ENCODE measurements around the gene MDC1. TPM values are rescaled to one million over a fixed set of nuclear protein-coding genes. Genes with fewer than 3 reads are reported as not detected.
"Not testable (repeated sequence)": the region's sequence is repeated elsewhere in the genome, so short reads cannot be mapped to it uniquely, and the experiment has no call there.

The MDC1 gene
- total RNA-seq, 1 donor from 2014 or later, result 13.2 TPM

DNA sequence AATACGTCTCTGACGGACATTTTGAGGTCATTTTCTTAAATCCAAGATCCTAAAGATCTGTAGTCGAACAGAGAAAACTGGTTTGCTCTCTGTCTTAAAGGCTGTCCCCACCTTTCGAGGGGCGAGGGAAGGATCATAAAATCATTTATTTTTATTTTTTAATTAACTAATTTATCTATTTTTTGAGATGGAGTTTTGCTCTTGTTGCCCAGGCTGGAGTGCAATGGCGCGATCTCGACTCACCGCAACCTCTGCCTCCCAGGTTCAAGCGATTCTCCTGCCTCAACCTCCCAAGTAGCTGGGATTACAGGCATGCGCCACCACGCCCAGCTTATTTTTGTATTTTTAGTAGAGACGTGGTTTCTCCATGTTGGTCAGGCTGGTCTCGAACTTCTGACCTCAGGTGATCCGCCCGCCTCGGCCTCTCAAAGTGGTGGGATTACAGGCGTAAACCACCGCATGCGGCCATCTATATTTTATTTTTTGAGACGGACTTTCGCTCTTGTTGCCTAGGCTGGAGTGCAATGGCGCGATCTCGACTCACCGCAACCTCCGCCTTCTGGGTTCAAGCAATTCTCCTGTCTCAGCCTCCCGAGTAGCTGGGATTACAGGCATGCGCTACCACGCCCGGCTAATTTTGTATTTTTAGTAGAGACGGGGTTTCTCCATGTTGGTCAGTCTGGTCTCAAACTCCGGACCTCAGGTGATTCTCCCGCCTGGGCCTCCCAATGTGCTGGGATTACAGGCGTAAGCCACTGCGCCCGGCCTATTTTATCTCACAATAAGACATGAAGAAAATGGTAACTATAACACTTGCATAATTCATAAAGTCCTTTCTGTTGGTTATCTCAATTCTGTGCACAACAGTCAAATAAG is 1.0 kb upstream of the MDC1 start:
- ATAC-seq; DNase-seq; intact Hi-C loops (cut with micrococcal nuclease): not testable (repeated sequence)

DNA sequence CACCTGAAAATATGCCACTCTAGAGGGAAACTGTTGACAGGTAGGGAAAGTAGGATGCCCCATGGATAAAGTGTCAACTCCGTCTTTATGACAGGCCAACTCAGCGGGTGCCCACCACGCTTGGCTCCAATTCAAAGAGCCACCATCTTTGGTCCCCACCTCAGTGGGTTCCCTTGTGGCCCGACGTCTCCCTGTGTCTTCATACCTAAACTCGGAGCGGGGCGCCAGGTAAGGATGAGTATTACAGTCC is 277 bp downstream of the MDC1 start:
- DNase-seq (no peak), ATAC-seq (no peak)
- intact Hi-C loops (cut with micrococcal nuclease), result no loop called here

DNA sequence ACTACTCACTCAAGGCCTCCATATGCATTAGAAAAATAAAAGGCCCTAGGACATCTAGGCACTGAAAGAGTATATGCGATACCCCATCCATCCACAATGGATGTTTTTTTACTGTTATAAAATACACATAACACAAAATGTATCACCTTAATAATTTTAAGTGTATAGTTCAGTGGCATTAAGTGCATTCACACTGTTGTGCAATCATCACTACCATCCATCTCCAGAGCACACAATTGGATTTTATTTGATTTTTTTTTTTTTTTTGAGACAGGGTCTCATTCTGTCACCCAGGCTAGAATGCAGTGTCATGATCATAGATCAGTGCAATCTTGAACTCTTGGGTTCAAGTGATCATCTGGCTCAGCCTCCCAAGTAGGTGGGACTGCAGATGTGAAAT is 2.8 kb downstream of the MDC1 start:
- intact Hi-C loops (cut with micrococcal nuclease), result no loop called here
- ATAC-seq (no peak), DNase-seq (no peak)

DNA sequence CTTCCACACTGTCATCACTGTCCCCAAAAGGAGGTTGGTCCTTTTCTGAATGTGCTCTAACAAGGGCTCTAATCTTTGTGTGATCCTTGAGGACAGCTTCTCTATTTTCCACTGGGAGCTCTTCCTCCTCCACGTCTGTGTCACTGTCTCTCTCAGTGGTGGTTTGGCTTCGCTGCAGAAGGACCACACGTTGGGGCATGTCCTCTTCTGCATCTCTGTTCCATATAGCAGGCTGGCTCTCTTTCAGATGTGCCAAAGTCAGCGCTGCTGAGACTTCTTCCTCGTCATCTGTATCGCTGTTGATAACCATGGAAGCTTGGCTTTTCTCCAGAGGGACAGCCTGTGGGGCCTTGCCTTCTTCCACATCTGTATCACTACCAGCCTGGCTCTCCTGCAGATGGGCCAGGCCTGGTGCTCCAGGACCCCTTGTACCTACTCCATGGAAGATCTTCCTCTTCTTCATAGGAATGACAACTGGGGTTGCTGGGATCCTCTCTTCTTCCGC is 4.6 kb downstream of the MDC1 start:
- intact Hi-C loops (cut with micrococcal nuclease), result no loop called here
- DNase-seq (no peak), ATAC-seq (no peak)

DNA sequence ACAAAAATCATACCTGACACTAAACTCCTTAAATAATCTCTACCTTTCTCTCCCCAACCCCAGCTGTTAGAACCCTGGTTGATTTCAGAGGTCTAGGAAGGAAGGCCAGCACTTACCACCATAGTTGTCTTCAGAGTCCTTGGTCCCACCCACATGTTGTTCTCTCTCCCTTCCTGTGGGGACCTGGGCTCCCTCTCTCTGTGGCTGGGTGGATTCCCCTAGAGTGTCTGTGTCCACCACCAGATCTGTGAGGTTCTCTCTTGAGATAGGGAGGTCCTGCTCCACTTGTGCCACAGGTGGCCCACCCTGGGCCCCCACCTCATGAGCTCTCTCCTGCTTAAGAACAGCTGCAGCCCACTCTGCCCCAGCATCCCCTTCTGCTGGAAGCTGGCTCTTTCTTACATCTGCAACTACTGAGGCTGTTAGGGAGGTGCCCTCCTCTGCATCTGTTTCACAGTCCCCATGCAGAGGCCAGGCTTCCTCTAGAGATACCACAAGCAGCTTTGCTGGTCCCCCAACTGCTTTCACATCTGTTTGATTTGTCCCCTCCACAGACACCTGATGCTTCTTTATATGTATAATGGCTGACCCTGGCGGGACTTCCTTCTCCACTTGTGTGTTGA is 5.2 kb downstream of the MDC1 start:
- intact Hi-C loops (cut with micrococcal nuclease), result no loop called here
- DNase-seq, result no peak
- no peak for ATAC-seq

DNA sequence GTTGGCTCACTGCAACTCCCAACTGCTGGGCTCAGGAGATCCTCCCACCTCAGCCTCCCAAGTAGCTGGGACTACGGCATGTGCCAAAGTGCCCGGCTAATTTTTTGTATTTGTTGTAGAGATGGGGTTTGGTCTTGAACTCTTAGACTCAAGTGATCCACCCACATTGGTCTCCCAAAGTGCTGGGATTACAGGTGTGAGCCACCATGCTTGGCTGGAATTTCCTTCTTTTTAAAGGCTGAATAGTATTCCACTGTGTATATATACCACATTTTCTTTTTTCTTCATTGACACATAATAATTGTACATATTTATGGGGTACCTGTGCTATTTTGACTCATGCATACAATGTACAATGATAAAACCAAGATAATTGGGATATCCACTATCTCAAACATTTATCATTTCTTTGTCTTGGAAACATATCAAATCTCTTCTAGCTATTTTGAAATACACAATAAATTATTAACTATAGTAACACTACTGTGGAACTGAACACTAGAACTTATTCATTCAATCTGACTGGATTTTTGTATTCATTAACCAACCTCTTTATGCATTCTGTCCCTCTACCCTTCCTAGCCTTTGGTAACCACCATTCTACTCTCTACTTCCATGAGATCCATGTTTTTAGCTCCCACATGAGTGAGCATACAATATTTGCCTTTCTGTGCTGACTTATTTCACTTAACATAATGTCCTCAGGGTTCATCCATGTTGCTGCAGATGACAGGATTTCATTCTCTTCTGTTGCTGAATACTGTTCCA is 7.8 kb downstream of the MDC1 start:
- intact Hi-C loops (cut with micrococcal nuclease), result no loop called here
- DNase-seq (no peak), ATAC-seq (no peak)

DNA sequence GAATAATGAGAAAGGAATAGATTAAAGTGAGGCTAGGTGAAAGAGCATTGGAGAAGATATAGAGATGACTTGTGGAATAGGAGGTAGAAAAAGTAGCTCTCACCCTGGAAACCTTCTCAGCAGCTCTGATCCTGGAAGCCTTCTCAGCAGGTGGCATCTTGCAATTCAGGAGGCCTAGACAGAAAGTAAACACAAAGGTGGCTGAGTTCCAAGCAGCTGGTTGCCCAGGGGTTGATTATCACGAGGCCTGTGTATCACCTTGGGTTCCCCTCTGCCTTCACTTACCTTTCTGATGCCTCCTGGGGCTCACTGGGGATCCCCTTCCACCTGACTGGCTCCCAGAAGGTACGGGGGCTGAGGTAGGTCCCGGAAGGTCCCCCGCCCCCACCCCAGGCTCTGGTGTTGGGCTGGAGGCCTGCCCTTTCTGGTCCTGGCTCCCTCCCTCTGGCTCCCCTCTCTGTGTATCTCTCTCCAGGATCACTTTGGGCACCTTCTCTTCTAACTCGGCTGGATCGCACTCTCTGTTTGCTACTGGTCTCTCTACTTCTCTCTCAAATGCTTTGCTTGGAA is 9.7 kb downstream of the MDC1 start:
- intact Hi-C loops (cut with micrococcal nuclease), result no loop called here
- DNase-seq (no peak), ATAC-seq (no peak)

DNA sequence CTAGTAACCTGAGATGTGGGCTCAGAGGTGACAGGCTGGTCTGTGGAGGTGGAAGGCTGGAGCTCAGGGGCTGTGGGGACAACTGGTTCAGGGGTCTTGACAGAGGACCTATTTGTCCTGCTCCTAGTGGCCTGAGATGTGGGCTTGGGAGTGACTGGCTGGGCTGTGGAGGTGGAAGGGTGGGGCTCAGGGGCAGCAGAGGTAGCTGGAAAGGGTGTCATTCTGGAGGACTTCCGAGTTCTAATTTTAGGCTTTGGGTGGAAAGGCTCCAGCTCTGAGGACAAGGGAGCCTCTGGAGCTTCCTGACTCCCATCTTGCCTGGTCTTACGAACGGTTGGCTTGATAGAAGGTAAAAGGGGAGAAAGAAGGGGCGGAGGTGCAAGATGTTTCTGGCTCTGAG is 11.5 kb downstream of the MDC1 start:
- peak; percentile 88 for ATAC-seq
- DNase-seq, result no peak
- intact Hi-C loops (cut with micrococcal nuclease), result no loop called here

DNA sequence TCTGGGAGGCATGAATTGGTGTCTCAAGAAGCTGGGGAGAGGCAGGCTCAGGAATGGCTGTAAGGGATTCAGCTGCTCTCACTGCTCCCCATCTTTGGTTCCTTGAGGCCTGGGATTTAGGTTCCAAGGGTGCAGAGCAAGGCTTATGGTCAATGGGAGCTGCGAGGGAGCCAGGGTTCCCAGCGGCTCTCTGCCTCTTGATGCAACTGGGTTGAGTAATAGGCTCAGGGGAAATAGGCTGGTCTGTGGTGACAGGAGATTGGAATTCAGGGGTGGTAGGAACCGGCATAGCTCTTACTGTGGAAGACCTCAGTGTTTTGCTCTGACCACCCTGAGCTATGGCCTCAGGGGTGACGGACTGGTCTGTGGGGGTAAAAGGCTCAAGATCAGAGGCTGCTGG is 13.3 kb downstream of the MDC1 start:
- ATAC-seq (no peak), DNase-seq (peak; percentile 4)
- intact Hi-C loops (cut with micrococcal nuclease), result no loop called here

DNA sequence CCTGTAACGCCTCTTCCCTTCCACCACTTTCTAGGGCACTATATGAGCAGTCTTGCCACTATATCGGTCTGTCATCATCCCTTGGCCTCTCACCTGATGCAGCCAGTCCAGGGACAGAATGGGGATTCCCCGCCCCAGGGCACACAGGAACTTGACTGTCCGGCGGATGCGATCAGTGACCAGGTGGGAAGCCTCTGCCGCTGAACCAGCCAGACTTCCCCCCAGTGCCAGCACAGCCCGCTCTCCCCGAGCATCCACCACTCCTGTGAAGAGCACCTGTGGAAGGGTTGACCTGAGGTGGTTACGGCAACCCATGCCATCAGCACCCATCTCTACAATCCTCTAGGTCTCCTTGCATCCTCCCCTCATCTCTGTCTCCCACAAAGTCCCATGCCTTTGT is 14.1 kb downstream of the MDC1 start:
- no peak for ATAC-seq
- intact Hi-C loops (cut with micrococcal nuclease), result no loop called here
- peak; percentile 8 for DNase-seq

DNA sequence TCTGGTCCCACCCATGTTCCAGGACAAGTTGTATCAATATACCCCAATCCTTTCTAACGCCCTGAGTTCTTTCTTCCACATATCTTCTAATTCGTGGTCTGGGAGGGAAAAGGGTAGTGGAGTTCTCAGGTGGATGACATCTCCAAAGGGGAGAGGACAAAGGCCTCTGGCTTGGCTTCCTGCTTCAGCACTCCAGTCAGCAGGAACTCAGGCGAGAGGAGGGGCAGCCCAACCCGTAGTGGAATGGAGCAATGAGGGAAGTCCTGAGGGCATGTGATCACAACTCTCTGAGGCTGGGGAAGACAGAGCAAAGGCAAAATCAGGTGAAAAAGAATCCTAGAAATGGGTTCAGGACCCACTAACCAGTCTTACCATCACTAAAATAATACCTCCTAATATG is 16.7 kb downstream of the MDC1 start:
- peak; percentile 82 for ATAC-seq

DNA sequence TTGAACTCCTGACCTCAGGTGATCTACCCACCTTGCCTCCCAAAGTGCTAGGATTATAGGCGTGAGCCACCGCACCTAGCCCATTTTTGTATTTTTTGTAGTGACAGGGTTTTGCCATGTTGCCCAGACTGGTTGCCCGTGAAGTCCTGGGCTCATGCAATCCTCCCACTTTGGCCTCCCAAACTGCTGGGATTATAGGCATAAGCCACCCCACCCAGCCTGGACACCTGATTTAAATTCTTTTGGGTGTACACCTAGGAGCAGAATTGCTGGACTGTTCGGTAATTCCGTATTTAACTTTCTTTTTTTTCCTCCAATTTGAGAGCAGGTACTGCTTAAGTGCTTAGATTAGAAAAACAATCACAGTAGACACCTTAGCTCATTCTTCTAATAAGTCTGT is 20.6 kb downstream of the MDC1 start:
- intact Hi-C loops (cut with micrococcal nuclease), result no loop called here
- ATAC-seq (no peak), DNase-seq (no peak)

More for the DNA sequence above, 16.7 kb downstream of the MDC1 start:
- intact Hi-C loops (cut with micrococcal nuclease), result no loop called here
- DNase-seq, result no peak

DNA sequence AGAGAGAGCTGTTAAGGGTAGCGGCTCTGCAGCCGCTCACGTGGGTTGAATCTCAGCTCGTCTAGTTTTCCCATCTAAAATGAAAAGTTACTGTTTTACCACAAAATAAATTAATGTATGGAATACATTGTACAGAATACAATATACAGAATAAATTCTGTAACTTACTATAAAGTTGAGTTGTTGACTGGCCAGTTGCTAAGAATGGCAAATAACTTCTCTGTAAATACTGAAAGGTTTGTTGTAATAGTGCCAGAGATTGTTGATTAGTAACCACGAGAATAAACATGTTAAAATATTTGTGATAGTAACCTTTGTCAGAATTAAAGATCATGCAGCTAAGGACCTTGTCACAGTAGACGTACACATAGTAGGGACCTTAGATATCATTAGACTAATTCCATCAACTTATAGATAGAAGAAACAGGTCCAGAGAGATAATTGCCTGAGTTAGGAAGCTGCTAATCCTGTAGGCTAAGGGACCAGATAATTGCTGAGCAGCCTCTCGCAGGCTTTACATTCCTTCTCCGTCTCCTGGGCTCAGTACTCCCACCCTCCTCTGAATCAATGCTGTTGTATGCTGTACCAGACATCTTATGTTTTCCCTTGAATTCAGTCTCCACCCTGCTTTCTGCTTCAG is 25.8 kb downstream of the MDC1 start:
- DNase-seq, result no peak
- no peak for ATAC-seq
- intact Hi-C loops (cut with micrococcal nuclease), result no loop called here

DNA sequence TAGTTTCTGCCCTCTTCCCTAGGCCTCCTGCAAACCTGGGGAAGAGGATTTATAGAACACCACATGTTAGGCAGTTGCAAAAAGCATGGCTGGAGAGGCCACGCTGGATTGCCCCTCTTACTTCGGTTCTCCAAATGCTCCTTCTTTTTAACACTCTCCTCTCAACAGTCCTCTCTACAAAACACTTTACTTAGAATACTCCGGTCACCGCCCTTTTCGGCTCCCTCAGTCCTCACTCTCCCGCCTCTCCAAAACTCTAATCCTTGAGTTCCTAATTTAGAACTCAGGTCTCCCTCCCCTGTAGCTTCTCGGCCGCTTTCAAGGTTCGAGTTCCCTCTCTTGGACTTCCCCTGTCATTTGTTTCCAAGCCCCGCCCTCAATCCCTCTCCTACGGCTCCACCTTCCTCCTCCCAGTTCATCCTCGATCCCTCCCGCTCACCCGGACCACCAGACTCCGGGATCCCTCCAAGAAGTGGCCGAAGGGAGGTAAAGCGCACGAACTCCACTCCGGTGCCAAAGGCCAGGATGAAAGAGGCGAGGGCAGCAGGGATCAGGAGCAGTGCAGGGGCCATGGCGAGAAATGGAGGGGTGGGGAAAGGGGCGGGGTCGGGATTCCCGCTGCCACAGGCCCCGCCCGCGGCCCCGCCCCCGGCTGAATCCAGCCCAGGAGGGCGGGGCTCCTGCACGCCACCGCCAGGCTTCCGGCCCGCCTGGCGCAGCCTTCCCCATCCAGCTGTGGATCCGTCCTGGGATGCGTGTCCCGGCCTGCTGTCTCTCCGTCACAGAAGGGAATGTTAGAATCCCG is 26.5 kb downstream of the MDC1 start, which contains the start of gene NRM:
NRM (minus strand) TSS at position 582 of the 805 bp plus-strand sequence; CDS start at position 572, 10 bp downstream.
- intact Hi-C loops (cut with micrococcal nuclease), result no loop called here
- DNase-seq (peak; percentile 95), ATAC-seq (peak; percentile 67)

DNA sequence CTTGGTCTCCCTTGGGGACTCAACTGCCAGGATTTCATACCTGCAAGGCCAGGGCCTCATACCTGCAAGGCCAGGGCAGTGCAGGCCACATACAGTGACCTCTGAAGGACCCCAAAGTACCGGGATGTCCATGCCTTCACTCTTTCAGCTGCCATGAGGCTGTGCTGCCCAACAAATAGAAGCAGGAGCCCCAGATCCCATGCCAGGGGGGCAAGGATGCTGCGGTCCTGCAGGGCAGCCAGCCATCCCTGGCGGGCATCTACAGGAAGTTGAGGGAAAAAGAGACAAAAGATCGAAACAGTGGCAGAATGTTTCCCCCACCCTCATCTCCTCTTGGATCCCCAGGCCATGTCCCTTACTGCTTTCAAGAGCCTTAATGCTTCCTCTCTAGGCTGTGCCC is 27.1 kb downstream of the MDC1 start:
- intact Hi-C loops (cut with micrococcal nuclease), result no loop called here
- ATAC-seq, result no peak
- no peak for DNase-seq

DNA sequence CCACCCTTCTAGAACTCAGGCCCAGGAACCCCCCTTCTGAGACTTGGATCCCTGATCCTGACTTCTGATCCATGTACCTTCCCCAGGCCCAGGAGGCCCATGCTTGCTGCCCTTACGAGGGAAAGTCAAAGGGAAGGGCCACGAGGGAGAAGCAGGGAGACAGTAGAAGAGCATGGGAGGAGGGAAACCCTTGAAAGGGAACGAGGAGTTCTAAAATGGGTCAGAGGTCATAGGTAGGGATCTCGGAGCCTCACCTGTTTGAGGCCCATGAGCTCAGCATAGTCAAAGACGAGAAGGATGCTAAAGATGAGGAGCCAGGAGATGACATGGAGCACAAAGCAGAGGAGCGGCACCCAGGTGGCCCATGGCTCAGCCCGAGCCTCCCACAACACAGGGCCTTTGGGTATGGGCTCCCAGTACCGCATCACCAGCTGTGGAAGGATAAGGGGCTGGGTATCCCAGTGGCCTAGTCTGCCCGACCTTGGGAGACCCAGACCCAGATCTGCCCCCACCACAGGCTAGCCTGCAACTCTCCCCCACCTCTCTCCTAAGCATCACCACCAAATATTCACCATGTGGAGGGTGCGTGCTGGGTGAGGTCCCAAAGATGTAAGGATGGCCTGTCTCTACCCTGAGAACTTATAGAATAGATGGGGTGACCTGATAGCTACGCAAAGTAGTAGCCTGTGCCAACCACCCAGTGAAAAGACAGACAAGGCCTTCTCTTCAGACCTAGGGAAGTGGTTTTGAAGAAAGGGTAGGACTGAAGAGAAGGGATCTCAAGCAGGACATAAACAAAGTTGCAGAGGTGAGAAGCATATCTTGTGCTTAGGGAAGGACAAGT is 27.8 kb downstream of the MDC1 start:
- intact Hi-C loops (cut with micrococcal nuclease), result no loop called here
- DNase-seq (no peak), ATAC-seq (no peak)

DNA sequence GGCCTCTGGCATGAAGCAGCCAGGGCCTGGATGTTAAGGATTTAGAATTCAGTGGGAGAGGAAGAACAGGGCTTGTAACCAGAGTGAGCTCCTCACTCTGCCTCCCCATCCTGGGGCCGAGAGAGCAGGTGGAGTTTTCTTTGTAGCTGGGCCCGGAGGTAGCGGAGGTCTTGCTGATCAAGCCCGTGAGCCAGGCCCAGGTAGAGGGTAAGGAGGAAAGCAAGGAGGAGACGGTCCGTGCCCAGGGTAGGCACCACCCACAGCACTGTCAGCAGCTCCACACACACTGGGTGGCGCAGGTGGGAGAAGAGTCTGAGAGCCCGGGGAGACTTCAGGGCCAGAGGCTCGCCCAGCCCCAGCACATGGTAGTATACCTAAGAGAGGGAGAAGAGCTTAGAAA is 28.5 kb downstream of the MDC1 start:
- ATAC-seq (no peak), DNase-seq (no peak)
- intact Hi-C loops (cut with micrococcal nuclease), result no loop called here

Measured in left ventricle myocardium superior (tissue), 1 donor.